ENCODE measurements around the gene BLOC1S6. TPM values are rescaled to one million over a fixed set of nuclear protein-coding genes. Genes with fewer than 3 reads are reported as not detected.

BLOC1S6 gene
- total and polyA plus RNA-seq, 2 of the 8 experiments (the other 6 are each of a cell fraction or from before 2014, with no cell fraction given), result 4.5 to 28.8 TPM

- TF ChIP-seq NANOG (IDR thresholded peaks at IDR 0.05; ENCODE audit: insufficient read depth, low read depth, low read length, poor library complexity, severe bottlenecking), result no peak
Measured at GRCh38 chr15:45548753-45549520, 38.2 kb upstream of the BLOC1S6 start (continued).

All from H1 (cell line).